ENCODE data around the gene FASN. TPM values are rescaled to one million over a fixed set of nuclear protein-coding genes. Genes with fewer than 3 reads are reported as not detected.
A peak's percentile ranks its signal among the peaks of the same experiment; 100 is the strongest.

Gene FASN
- total and polyA plus RNA-seq, 2 of the 13 experiments (the other 11 are each of a cell fraction or from before 2014, with no cell fraction given): 51.7 to 101 TPM

DNA sequence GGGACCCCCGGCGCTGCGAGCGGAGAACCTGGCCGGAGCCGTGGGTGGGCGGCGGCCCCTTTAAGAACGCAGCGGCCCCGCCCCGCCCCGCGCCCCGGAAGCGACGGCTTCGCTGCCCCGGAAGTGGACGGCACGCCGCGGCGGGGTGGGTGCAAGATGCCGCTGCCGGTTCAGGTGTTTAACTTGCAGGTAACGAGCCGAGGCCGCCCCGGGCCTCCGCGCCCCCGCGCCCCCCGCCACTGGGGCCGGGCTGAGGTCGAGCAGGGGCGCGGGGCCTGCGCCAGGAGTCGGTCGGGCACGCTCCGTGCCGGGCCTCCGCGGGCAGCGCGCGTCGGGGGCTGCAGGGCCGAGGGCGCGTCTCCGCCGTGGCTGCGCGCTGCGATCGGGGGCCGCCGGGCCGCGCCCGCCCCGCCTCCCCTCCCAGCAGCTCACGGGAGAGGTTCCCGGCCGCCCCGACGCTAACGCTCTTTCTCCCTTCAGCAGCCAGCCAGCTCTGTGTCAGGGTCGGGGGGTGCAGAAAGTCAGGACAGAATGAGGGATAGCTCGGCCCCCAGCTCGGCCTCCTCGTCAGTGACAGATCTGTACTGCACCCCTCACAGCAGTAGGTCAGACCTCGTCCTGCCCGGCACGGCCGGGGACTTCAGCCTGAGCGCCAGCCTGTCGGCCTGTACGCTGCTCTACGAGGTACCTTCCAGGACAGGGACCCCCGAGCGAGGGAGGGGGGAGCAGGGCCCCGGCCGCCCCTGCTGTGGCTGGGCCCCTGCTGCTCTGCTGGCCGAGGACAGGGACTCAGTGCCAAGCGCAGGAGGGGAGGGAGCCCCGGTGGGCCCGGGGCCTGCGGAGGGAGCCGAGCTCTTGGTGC, 46.0 kb downstream of the FASN start, which contains the start of the genes GPS1 and RFNG (continued):
- TF ChIP-seq, protein P1, sequence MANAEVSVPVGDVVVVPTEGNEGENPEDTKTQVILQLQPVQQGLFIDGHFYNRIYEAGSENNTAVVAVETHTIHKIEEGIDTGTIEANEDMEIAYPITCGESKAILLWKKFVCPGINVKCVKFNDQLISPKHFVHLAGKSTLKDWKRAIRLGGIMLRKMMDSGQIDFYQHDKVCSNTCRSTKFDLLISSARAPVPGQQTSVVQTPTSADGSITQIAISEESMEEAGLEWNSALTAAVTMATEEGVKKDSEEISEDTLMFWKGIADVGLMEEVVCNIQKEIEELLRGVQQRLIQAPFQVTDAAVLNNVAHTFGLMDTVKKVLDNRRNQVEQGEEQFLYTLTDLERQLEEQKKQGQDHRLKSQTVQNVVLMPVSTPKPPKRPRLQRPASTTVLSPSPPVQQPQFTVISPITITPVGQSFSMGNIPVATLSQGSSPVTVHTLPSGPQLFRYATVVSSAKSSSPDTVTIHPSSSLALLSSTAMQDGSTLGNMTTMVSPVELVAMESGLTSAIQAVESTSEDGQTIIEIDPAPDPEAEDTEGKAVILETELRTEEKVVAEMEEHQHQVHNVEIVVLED (CRISPR knock-in tag; IDR thresholded peaks at IDR 0.05; ENCODE audit: borderline replicate concordance): peak; percentile 88
- TF ChIP-seq, protein P2, sequence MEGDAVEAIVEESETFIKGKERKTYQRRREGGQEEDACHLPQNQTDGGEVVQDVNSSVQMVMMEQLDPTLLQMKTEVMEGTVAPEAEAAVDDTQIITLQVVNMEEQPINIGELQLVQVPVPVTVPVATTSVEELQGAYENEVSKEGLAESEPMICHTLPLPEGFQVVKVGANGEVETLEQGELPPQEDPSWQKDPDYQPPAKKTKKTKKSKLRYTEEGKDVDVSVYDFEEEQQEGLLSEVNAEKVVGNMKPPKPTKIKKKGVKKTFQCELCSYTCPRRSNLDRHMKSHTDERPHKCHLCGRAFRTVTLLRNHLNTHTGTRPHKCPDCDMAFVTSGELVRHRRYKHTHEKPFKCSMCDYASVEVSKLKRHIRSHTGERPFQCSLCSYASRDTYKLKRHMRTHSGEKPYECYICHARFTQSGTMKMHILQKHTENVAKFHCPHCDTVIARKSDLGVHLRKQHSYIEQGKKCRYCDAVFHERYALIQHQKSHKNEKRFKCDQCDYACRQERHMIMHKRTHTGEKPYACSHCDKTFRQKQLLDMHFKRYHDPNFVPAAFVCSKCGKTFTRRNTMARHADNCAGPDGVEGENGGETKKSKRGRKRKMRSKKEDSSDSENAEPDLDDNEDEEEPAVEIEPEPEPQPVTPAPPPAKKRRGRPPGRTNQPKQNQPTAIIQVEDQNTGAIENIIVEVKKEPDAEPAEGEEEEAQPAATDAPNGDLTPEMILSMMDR (CRISPR knock-in tag; IDR thresholded peaks at IDR 0.05): no peak
- TF ChIP-seq, protein P3, sequence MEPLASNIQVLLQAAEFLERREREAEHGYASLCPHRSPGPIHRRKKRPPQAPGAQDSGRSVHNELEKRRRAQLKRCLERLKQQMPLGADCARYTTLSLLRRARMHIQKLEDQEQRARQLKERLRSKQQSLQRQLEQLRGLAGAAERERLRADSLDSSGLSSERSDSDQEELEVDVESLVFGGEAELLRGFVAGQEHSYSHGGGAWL (CRISPR knock-in tag; IDR thresholded peaks at IDR 0.05): peak; percentile 71
- no peak for TF ChIP-seq JARID2 (CRISPR knock-in tag; IDR thresholded peaks at IDR 0.05; ENCODE audit: insufficient replicate concordance)
- TF ChIP-seq, protein P4, sequence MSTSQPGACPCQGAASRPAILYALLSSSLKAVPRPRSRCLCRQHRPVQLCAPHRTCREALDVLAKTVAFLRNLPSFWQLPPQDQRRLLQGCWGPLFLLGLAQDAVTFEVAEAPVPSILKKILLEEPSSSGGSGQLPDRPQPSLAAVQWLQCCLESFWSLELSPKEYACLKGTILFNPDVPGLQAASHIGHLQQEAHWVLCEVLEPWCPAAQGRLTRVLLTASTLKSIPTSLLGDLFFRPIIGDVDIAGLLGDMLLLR (CRISPR knock-in tag; IDR thresholded peaks at IDR 0.05): peak; percentile 64; the same call in 1 of the 2 replicates
- TF ChIP-seq ZNF577 (CRISPR knock-in tag; IDR thresholded peaks at IDR 0.05; ENCODE audit: borderline replicate concordance, low read depth): no peak
- peak; percentile 73; the same call in 1 of the 2 replicates for TF ChIP-seq HDAC1 (CRISPR knock-in tag; IDR thresholded peaks at IDR 0.05)
- 0 out of 2 replicates have a peak, but pooled peaks have one; percentile 20 for TF ChIP-seq RXRA (CRISPR knock-in tag; IDR thresholded peaks at IDR 0.05)
- no peak for TF ChIP-seq RFXAP (CRISPR knock-in tag; IDR thresholded peaks at IDR 0.05; ENCODE audit: borderline replicate concordance)
- TF ChIP-seq NFKB2 (CRISPR knock-in tag; IDR thresholded peaks at IDR 0.05; ENCODE audit: borderline replicate concordance): 0 out of 2 replicates have a peak, but pooled peaks have one; percentile 2
- TF ChIP-seq PAF1 (CRISPR knock-in tag; IDR thresholded peaks at IDR 0.05): no peak
- TF ChIP-seq MIER2 (CRISPR knock-in tag; IDR thresholded peaks at IDR 0.05): no peak
- TF ChIP-seq ATF7-NPFF (CRISPR knock-in tag; IDR thresholded peaks at IDR 0.05; ENCODE audit: low read depth): no peak
- TF ChIP-seq ZNF274 (CRISPR knock-in tag; IDR thresholded peaks at IDR 0.05): no peak
- TF ChIP-seq, protein P5, sequence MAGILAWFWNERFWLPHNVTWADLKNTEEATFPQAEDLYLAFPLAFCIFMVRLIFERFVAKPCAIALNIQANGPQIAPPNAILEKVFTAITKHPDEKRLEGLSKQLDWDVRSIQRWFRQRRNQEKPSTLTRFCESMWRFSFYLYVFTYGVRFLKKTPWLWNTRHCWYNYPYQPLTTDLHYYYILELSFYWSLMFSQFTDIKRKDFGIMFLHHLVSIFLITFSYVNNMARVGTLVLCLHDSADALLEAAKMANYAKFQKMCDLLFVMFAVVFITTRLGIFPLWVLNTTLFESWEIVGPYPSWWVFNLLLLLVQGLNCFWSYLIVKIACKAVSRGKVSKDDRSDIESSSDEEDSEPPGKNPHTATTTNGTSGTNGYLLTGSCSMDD (CRISPR knock-in tag; IDR thresholded peaks at IDR 0.05): no peak
- no peak; the same call in 1 of the 2 replicates for TF ChIP-seq HNF4G (IDR thresholded peaks at IDR 0.05; ENCODE audit: borderline replicate concordance, low read depth, low read length)
- TF ChIP-seq HNF4G (CRISPR knock-in tag; IDR thresholded peaks at IDR 0.05; ENCODE audit: borderline replicate concordance, low read depth): 0 out of 2 replicates have a peak, but pooled peaks have one; percentile 32
- TF ChIP-seq, protein P6, sequence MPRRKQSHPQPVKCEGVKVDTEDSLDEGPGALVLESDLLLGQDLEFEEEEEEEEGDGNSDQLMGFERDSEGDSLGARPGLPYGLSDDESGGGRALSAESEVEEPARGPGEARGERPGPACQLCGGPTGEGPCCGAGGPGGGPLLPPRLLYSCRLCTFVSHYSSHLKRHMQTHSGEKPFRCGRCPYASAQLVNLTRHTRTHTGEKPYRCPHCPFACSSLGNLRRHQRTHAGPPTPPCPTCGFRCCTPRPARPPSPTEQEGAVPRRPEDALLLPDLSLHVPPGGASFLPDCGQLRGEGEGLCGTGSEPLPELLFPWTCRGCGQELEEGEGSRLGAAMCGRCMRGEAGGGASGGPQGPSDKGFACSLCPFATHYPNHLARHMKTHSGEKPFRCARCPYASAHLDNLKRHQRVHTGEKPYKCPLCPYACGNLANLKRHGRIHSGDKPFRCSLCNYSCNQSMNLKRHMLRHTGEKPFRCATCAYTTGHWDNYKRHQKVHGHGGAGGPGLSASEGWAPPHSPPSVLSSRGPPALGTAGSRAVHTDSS (CRISPR knock-in tag; conservative IDR thresholded peaks at IDR 0.05): no peak
- no peak; the same call in 1 of the 2 replicates for TF ChIP-seq ZNF616 (CRISPR knock-in tag; IDR thresholded peaks at IDR 0.05; ENCODE audit: low read depth)
- TF ChIP-seq NR2C2 (CRISPR knock-in tag; IDR thresholded peaks at IDR 0.05; ENCODE audit: borderline replicate concordance): peak; percentile 98
- 0 out of 2 replicates have a peak, but pooled peaks have one; percentile 23 for TF ChIP-seq ZNF446 (CRISPR knock-in tag; IDR thresholded peaks at IDR 0.05)

All from HepG2 (cell line).